ENCODE results near the gene TOR2A. TPM values are rescaled to one million over a fixed set of nuclear protein-coding genes. Genes with fewer than 3 reads are reported as not detected.

TOR2A gene
- polyA plus RNA-seq, 1 donor = 16.5 TPM

DNA sequence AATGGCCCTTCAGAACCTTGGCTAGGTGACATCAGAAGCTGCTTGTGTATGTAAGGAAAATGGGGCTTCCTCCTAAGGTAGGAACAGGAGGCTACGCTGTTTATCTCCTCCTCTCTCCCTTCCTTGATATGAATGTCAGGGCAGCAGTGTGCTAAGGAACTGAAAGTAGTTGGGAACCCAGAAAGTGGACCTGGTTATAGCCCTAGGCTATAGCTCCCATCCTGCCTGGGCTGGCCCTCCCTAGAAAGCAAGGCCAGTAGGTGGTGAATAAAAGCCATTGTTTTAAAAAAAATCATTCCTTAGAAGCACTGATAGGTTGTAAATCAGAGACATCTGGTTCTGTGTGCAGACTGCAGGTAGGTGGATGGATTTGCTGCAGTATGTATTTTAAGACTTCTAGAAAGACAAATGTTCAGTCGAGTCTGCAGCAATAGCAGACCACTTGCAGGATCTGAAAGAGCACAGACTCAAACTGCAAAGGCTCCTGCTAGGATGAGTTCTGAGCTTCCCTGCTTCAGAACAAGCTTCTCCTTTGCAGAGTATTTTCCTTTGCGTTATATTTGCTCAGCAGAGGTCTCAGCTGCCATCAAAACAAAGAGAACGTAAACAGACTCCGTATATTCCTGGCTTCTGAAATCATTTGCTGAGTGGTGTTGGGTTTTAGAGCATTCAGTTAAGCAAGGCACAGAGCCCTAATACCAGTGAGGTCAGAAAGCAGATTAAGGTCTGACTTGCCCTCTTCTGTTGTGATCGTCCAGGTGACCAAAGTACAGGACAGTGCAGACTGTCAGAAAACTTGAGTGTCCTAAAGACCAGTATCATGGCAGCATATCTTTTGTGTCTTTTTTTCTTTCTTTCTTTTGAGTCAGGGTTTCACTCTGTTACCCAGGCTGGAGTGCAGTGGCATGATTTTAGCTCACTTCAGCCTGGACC, 48.4 kb downstream of the TOR2A start:
- Histone ChIP-seq H3K4me1 (ENCODE audit: control insufficient read depth, insufficient read depth, low read length) (no peaks in the 10 kb centered on the region), H3K27ac (ENCODE audit: low read length) (no peak overlapping the region), H3K9me3 (ENCODE audit: control insufficient read depth, low read depth, low read length) (no peaks in the 10 kb centered on the region), H3K36me3 (ENCODE audit: control insufficient read depth, insufficient read depth, low read length) (peaks cover 31% of the 10 kb centered on the region), H3K4me3 (ENCODE audit: low read length) (no peak overlapping the region), H3K27me3 (ENCODE audit: control insufficient read depth, insufficient read depth, low read length) (no peaks in the 10 kb centered on the region)
- no peak for DNase-seq
- WGBS (ENCODE audit: insufficient coverage, low lambda C conversion rate) = 100% methylated on average over 1 of the region's 6 CpGs

DNA sequence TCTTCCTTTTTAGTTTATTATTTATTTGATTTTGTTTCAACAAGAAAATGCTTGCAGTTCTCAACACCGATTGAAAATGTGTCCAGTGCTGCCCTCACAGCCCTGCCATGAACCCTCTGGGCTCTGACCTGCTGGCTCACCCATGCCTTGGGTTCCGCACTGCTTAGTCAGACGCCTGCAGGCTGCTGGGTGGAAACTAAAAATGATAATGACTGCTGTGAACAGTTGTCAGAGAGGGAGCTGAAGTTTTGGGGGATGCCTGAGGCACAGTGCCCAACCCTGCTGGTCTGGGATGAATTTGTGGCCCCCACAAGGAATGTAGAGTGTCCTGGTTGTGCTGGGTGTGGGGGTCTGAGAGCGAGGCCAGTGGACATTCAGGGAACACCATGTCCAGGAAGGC, 50.5 kb downstream of the TOR2A start:
- no CpG with 5 or more reads among the region's 4 CpGs for WGBS (ENCODE audit: insufficient coverage, low lambda C conversion rate)
- H3K36me3 ChIP-seq (ENCODE audit: control insufficient read depth, insufficient read depth, low read length) = peaks cover 32% of the 10 kb centered on the region

DNA sequence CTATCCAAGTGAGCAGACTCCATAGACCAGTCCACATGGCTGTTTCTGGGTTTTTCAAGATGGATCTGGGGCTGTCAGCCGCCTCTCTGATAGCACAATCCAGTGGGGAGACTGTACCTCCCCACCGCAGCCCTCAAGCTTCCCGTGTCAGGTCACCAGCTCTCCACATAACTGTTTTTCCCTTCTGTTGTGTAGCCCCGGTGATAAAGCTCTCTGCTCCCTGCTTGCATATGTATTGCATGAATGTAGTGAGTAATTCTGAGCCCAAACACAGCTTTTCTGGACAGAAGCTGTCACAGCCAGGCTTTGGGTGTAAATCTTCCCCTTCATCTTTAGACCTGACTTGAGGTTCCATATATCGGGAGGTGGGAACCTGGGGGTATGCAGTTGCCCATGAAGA, 51.4 kb downstream of the TOR2A start:
- no peak overlapping the region for H3K27ac ChIP-seq (ENCODE audit: low read length)
- no peaks in the 10 kb centered on the region for H3K9me3 ChIP-seq (ENCODE audit: control insufficient read depth, low read depth, low read length)
- no peaks in the 10 kb centered on the region for H3K4me1 ChIP-seq (ENCODE audit: control insufficient read depth, insufficient read depth, low read length)
- no peak for DNase-seq
- no CpG with 5 or more reads among the region's 5 CpGs for WGBS (ENCODE audit: insufficient coverage, low lambda C conversion rate)
- peaks cover 34% of the 10 kb centered on the region for H3K36me3 ChIP-seq (ENCODE audit: control insufficient read depth, insufficient read depth, low read length)
- no peaks in the 10 kb centered on the region for H3K27me3 ChIP-seq (ENCODE audit: control insufficient read depth, insufficient read depth, low read length)
- no peak overlapping the region for H3K4me3 ChIP-seq (ENCODE audit: low read length)

More for the DNA sequence above, 50.5 kb downstream of the TOR2A start:
- Histone ChIP-seq H3K4me1 (ENCODE audit: control insufficient read depth, insufficient read depth, low read length) (no peaks in the 10 kb centered on the region), H3K4me3 (ENCODE audit: low read length) (no peak overlapping the region), H3K27me3 (ENCODE audit: control insufficient read depth, insufficient read depth, low read length) (no peaks in the 10 kb centered on the region), H3K9me3 (ENCODE audit: control insufficient read depth, low read depth, low read length) (no peaks in the 10 kb centered on the region), H3K27ac (ENCODE audit: low read length) (no peak overlapping the region)
- DNase-seq = no peak

DNA sequence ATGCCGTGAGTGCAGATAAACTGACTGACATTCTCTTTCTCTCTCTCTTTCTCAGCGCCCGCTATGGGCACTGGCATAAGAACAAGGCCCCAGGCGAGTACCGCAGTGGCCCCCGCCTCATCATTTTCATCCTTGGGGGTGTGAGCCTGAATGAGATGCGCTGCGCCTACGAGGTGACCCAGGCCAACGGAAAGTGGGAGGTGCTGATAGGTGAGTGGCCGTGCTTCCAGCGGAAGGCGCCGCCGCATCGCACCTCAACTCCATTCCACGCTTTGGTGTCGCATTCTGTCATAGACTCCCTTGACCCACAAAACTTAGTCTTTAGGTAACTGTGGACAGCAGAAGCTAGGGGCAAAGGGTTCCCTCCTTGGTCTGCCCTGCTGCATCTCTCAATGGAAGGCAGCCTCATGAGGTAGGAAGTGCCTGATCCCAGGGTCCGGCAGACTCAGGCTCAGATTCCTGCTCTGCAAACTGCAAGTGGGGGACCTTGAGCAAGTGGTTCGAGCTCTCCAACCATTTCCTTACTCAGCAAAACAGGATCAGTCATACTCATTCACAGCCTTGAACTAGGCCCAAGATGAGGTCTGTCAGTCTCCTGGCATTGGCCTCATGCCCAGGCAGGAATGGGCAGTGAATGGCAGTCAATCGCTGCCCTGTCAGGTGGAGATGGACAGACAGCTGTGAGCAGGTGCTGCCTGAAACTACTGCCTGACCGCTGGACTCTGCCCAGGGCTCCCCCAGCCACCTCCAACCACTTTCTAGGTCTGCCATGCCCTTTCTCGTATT, 52.5 kb downstream of the TOR2A start:
- DNase-seq = no peak
- Histone ChIP-seq H3K9me3 (ENCODE audit: control insufficient read depth, low read depth, low read length) (no peaks in the 10 kb centered on the region), H3K4me3 (ENCODE audit: low read length) (no peak overlapping the region), H3K27ac (ENCODE audit: low read length) (no peak overlapping the region), H3K4me1 (ENCODE audit: control insufficient read depth, insufficient read depth, low read length) (no peaks in the 10 kb centered on the region), H3K36me3 (ENCODE audit: control insufficient read depth, insufficient read depth, low read length) (peaks cover 34% of the 10 kb centered on the region), H3K27me3 (ENCODE audit: control insufficient read depth, insufficient read depth, low read length) (no peaks in the 10 kb centered on the region)
- WGBS (ENCODE audit: insufficient coverage, low lambda C conversion rate) = no CpG with 5 or more reads among the region's 23 CpGs

Other genes with a start within 250 kb of the TOR2A start
- 32.2 TPM for gene STXBP1, start 123.0 kb downstream of the TOR2A start, polyA plus RNA-seq
- 0.84 TPM for gene CFAP157, start 28.3 kb downstream of the TOR2A start, polyA plus RNA-seq
- gene PTRH1, start 19.6 kb downstream of the TOR2A start, polyA plus RNA-seq = 9.3 TPM
- 0.03 TPM for gene TTC16, start 19.2 kb downstream of the TOR2A start, polyA plus RNA-seq
- 7.4 TPM for gene SH2D3C, start 43.4 kb upstream of the TOR2A start, polyA plus RNA-seq
- gene CDK9, start 50.7 kb upstream of the TOR2A start, polyA plus RNA-seq = 57.4 TPM
- 33.5 TPM for gene FPGS, start 67.6 kb upstream of the TOR2A start, polyA plus RNA-seq
- gene ENG, start 119.4 kb upstream of the TOR2A start, polyA plus RNA-seq = 21.6 TPM
- gene AK1, start 142.4 kb upstream of the TOR2A start, polyA plus RNA-seq = 20.6 TPM
- gene ST6GALNAC6, start 164.3 kb upstream of the TOR2A start, polyA plus RNA-seq = 14.4 TPM
- gene ST6GALNAC4, start 181.7 kb upstream of the TOR2A start, polyA plus RNA-seq = 10.4 TPM
- gene PIP5KL1, start 195.5 kb upstream of the TOR2A start, polyA plus RNA-seq = 0.79 TPM
- gene DPM2, start 202.6 kb upstream of the TOR2A start, polyA plus RNA-seq = 33.2 TPM
- 55.2 TPM for gene EEIG1, start 245.7 kb upstream of the TOR2A start, polyA plus RNA-seq

Data from large intestine (tissue), 3 donors.